Activated T-cell treated with anti-CD3 and anti-CD28 coated beads, Interleukin-2, amount 50 U/mL, for 48 hours (primary cell): Measurements from ENCODE around the gene RXFP4.

Experiments
- DNase-seq, 2 experiments: peaks; one replicate each; pipeline ENCODE4 v3.0.0-alpha.2; 2020

Gene RXFP4

GRCh38 chr1:155961937-155962336, 20.5 kb downstream of the RXFP4 start:
- no peak for DNase-seq

DNA sequence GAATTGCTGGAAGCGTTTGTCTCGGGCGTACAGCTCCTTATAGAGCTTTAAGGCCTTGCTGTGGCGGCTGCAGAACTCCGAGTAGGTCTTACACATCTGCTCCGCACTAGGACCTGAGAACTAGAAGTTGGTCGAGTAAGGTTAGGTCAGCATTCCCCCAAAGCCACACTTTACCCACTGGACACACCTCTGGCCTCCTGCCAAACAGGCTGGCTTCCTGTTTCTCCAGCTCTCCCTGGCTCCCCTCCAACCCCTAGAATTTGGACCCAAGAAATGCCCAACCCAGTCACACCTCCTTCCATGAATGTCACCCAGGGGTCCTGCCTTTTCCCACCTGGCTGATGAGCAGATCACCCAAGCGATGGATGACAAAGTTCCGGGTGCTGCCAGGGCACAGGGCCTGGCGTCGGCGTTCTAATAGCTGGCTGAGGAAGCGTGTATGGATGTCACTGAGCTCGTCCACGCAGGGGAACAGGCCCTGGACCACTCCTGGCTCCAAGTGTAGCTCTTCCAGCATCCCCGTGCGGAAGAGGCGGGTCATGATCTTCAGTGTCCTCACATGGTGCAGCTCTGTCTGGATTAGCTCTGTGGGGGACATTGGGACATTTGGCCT, 21.3 kb downstream of the RXFP4 start:
- no peak for DNase-seq

- DNase-seq: no peak
Observed at GRCh38 chr1:155964193-155964592, 22.8 kb downstream of the RXFP4 start.

- DNase-seq: no peak
Observed at GRCh38 chr1:155966135-155966534, 24.7 kb downstream of the RXFP4 start.

GRCh38 chr1:155966750-155967149, 25.3 kb downstream of the RXFP4 start:
- DNase-seq: no peak

DNA sequence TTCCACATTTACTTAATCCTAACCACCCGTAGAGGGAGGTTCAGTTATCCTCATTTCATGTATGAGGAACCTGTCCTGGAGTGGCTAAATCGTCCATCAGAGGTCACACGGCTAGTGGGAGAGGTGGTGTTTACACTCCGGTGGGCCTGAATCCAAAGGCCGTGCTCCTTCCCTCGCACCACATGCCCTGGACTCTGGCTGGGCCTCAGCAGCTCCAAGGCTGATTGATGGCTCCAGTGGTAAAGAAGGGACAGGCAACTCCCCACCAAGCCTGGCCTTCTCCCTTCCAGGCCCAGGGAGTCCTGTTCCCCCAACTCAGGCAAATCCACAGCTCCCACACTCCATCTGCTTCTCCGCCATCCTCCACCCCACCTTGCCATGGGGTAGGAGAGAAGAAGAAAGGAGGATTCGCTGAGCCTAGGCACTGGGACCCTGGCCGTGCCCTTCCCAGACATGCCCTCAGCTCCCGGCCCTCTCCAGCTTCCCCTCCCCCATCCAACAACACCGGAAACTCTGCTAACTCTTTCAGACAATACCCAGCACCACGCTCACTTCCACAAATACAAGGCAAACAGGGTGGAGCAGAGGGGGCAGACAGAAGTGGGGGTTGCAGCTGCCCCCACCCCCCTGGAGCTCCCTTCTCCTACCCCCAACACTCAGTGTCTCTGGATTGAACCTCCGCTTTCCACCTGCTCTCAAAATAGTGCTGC, 26.1 kb downstream of the RXFP4 start:
- DNase-seq: no peak

- DNase-seq: no peak
Observed at GRCh38 chr1:155968051-155968400, 26.6 kb downstream of the RXFP4 start.

- DNase-seq: no peak
Observed at GRCh38 chr1:155968670-155969069, 27.2 kb downstream of the RXFP4 start.

DNA sequence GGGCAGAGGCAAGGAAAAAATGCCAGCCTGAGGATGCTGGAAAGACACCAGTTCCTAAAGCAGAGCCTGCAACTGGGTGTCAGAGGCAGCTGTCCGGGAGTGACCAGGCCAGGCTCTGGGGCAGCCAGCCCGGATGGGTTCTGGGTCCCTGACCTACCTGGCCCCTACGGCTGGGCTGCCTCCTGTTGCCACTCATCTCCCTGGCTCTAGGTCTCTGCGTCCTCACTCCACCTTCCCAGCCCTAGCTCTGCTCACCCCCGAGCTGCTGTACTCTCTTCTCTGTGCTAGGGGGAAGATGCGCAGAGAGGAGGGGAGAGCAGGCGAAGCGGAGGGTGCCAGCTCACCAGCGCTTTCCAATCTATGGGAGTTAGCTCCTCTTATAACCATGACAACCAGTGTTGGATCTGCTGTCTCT, 27.9 kb downstream of the RXFP4 start:
- no peak for DNase-seq

DNA sequence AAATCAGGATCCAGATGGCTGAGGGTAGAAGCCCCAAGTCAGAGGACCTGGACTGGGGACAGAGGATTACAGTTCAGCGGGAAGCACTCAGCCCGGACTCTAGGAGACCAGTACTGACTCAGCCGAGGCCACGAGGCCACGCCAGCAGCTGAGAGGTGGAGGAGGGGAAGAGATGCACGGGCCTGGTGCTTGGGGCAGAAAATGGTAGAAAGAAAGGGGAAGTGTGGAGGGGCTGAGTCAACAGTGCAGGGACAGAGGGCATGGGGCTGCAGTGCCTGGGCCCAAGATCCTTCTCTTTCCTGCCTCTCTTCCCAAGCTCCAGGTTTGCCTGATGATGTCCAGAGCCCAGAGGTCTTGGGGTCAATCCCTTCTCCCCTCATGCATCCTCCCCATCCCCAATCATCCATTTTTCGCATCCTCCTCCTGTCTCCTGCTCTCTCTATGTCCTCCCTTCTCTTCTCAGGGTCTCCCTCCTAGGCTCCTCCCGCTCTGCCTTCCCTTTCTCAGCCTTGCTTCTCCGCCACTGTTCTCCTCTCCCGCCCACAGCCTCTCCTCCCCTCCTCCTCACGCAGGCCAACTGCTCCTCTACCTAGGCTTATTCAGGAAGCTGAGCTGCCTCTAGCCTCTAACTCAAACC, 29.2 kb downstream of the RXFP4 start:
- peak; percentile 52 to 63 for DNase-seq

DNA sequence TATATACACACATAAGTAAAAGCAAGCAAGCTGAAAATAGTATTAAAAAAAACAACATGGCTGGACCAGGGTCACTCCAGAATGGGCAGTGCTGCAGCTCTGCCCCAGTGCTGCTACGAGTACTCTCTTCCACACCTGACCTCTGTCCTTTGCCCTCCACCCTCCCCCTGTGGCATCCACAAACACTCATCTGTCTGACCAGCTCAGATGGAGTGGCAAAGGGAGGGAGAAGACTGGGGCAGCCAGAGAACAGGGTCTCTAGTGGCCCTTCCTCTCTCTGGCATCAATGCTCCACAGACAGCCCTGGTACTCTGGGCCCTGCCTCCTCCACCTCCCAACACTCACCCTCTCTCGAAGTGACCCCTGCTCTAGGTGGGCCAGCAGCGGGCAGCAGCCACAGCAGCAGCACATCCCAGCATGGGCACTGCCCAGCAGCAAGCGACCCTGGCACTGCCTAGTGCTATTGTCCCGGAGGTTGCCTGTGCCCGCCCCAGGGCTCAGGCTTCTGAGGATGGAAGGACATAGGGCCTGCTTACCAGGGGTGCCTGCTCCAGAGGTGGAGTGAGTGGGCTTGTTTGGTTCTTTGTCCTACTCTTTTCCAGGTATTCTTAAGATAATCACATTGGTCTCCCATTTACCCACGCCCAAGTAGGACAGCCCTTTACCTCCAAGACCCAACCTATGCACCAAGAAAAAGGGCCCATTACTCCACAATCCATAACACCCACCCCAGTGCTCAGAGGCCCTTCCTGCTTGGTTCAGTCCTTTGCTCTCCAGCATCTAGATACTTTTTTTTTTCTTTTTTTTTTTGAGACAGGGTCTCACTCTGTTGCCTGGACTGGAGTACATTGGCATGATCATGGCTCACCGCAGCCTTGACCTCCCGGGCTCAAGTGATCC, 30.7 kb downstream of the RXFP4 start:
- DNase-seq: no peak

GRCh38 chr1:155973723-155974122, 32.3 kb downstream of the RXFP4 start:
- DNase-seq: no peak

- DNase-seq: no peak
Observed at GRCh38 chr1:155974208-155975115, 33.0 kb downstream of the RXFP4 start.

- no peak for DNase-seq
Observed at GRCh38 chr1:155975375-155976061, 34.1 kb downstream of the RXFP4 start.

DNA sequence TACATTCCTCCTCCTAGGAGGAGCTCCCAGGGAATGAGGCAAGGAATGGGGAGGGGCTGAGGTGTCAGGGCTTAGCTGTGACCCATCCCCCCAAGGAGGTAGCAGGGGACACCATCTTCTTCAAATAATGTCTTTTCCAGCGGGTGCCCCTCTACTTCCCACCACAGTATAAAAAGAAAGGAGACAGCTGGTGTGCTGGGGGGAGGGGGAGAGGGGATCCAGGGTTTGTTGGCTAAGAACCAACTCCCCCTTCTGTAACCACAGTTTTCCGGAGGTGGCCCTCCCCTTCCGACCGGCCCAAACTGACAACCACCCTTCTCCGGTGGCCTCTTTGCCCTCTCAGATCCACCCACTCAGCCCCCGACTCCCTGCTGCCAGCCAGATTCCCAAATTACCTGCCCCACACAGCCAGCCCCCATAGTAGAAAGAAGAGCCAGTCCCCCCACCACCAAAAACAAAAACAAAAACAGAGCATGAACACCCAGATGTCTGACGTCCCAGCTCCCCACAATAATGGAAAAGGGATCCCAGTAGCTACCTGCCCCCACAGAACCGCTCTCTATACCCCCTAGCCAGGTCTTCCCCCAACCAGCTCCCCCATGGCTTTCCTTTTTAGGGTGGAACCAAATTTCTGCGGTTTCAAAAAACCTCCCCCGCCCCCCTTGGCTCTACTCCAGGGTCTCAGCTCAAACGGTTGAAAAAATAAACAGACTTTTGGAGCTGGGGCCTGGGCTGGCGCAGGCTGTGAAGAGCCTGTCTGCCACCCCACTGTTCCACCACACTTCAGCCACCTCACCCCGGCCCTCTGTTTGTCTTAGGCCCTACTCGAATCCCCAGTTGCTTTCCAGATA, 34.8 kb downstream of the RXFP4 start:
- DNase-seq: peak; percentile 66 to 68

DNA sequence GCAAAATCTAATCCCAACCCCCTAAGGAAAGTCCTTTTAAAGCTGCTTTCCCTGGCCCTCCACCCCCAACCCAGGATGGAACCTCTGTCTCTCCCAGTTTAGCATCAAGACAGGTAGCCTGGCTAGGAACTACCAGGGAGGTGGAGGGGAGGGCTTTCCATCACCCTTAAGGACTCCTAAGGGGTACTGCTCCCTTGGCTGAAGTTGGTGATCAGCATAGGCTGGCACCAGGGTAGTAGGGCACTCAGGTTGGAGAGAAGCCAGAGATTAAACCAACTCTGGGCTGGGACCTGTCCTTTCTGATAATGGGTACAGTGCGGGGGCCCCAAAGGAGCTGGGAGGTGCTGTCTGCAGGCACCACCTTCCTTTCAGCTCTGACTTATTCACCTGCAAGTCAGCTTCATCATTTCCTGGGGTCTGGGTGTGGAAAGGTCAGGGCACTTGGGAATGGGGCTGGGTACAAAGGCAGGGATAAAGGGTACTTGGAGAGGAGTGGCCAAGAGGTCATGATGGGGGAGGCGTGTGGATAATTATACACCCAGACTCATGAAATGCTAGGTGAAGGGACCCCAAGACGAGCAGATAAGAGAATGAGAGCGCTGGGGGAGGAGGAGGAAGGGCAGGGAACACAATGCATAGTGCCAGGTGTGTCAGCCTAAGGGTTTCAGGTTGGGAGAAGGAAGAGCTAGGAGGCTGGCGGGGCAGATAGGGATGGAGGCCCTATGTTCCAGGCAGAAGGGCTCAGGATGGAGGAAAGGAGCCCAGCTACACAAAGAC, 35.7 kb downstream of the RXFP4 start:
- DNase-seq: peak; percentile 53 to 62

- DNase-seq: peak; percentile 81 to 83
Observed at GRCh38 chr1:155977690-155978324, 36.4 kb downstream of the RXFP4 start.

DNA sequence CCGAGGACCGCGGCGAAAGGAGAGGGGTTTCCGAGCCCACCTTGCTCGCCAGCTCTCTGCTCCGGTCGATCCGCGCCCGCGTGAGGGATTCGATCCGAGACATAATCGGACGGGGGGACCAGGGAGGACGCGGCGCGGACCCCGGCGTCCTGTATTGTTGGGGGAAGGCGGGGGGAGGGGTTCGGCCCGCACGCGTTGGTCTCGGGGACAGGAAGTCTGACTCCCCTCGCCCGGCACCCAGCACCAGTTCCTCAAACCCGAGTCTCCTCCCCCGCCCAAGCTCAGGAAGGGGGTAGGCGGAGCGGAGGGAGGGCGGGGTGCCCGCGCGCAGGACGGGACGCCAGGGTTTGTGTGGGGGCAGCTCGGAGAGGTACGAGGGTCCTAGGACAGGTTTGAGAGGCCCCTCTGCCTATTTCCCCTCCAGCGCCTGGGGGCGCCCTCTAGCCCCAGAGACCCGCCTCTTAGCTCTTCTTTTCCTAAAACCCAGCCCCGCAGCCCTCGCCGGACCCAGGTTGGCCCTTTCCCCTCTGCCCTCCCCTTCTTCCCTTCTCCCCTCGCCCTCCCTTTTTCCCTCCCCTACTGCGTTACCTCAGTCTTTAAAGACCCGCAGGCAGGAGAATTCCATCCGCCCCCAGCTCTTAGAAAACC, 37.0 kb downstream of the RXFP4 start, which contains the start of gene ARHGEF2:
Gene ARHGEF2, minus strand, starts transcription at position 223 of the 648 bp plus-strand sequence. Its CDS starts 120 bp downstream, at position 103.
- peak; percentile 88 to 90 for DNase-seq
